ENCODE data around the gene LRRTM2.

Gene LRRTM2

GRCh38 chr5:138820695-138821094, 54.4 kb downstream of the LRRTM2 start:
- H3K27me3 ChIP-seq (ENCODE audit: insufficient read depth, low read length, poor library complexity): no peaks in the 10 kb centered on the region
- H2AFZ ChIP-seq (ENCODE audit: low read depth, low read length): no peak overlapping the region
- no peaks in the 10 kb centered on the region for H4K20me1 ChIP-seq (ENCODE audit: insufficient read depth, low read length)
- no peak overlapping the region for H3K4me2 ChIP-seq (ENCODE audit: insufficient read depth, low read length)
- ATAC-seq (ENCODE audit: insufficient read depth, low read depth): no peak
- DNase-seq: no peak
- H3K9me3 ChIP-seq (ENCODE audit: insufficient read depth, low read length, severe bottlenecking): no peaks in the 10 kb centered on the region
- H3K27ac ChIP-seq (ENCODE audit: low read length): no peak overlapping the region
- no peaks in the 10 kb centered on the region for H3K36me3 ChIP-seq (ENCODE audit: insufficient read depth, low read length)
- no peak for TF ChIP-seq EZH2 (IDR thresholded peaks at IDR 0.05; ENCODE audit: borderline replicate concordance, low read depth, low read length, severe bottlenecking)
- TF ChIP-seq, protein P1, sequence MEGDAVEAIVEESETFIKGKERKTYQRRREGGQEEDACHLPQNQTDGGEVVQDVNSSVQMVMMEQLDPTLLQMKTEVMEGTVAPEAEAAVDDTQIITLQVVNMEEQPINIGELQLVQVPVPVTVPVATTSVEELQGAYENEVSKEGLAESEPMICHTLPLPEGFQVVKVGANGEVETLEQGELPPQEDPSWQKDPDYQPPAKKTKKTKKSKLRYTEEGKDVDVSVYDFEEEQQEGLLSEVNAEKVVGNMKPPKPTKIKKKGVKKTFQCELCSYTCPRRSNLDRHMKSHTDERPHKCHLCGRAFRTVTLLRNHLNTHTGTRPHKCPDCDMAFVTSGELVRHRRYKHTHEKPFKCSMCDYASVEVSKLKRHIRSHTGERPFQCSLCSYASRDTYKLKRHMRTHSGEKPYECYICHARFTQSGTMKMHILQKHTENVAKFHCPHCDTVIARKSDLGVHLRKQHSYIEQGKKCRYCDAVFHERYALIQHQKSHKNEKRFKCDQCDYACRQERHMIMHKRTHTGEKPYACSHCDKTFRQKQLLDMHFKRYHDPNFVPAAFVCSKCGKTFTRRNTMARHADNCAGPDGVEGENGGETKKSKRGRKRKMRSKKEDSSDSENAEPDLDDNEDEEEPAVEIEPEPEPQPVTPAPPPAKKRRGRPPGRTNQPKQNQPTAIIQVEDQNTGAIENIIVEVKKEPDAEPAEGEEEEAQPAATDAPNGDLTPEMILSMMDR (IDR thresholded peaks at IDR 0.05; ENCODE audit: borderline replicate concordance, extremely low read depth, low read length, poor library complexity, severe bottlenecking): no peak
- no peak overlapping the region for H3K9ac ChIP-seq (ENCODE audit: low read depth, low read length)
- peaks cover 8% of the 10 kb centered on the region for H3K4me1 ChIP-seq (ENCODE audit: insufficient read depth, low read length)
- no peak overlapping the region for H3K4me3 ChIP-seq (ENCODE audit: low read depth in 1 of 2, low read length in 2 of 2)
- no peaks in the 10 kb centered on the region for H3K79me2 ChIP-seq (ENCODE audit: insufficient read depth, low read length)

DNA sequence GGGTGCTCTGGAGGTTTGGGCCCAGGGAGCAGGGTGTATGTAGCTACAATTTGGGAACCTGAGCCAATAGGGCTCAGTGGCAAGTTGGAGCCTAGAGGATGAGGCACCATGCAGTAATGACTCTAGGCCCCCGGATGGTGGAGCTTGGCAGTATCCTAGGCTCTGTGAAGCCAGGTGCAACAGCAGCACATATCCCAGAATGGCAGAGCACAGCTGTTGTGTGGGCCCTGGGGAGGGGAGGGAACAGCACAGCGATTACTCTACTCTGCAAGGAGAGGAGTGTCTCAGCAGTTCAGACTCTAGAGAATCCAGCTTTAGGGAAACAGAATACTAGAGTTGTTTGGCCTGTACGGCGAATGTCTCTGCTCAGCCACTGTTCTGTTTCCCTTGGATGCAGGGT, 56.1 kb downstream of the LRRTM2 start:
- Histone ChIP-seq H3K4me3 (ENCODE audit: low read depth in 1 of 2, low read length in 2 of 2) (no peak overlapping the region), H3K27ac (ENCODE audit: low read length) (no peak overlapping the region), H3K27me3 (ENCODE audit: insufficient read depth, low read length, poor library complexity) (no peaks in the 10 kb centered on the region), H3K4me1 (ENCODE audit: insufficient read depth, low read length) (no peaks in the 10 kb centered on the region), H3K4me2 (ENCODE audit: insufficient read depth, low read length) (no peak overlapping the region), H3K36me3 (ENCODE audit: insufficient read depth, low read length) (no peaks in the 10 kb centered on the region), H4K20me1 (ENCODE audit: insufficient read depth, low read length) (no peaks in the 10 kb centered on the region), H2AFZ (ENCODE audit: low read depth, low read length) (no peak overlapping the region), H3K9ac (ENCODE audit: low read depth, low read length) (no peak overlapping the region), H3K79me2 (ENCODE audit: insufficient read depth, low read length) (no peaks in the 10 kb centered on the region), H3K9me3 (ENCODE audit: insufficient read depth, low read length, severe bottlenecking) (no peaks in the 10 kb centered on the region)
- DNase-seq (no peak), ATAC-seq (ENCODE audit: insufficient read depth, low read depth) (no peak)
- no peak for TF ChIP-seq EZH2 (IDR thresholded peaks at IDR 0.05; ENCODE audit: borderline replicate concordance, low read depth, low read length, severe bottlenecking)
- TF ChIP-seq, protein P1 (IDR thresholded peaks at IDR 0.05; ENCODE audit: borderline replicate concordance, extremely low read depth, low read length, poor library complexity, severe bottlenecking): no peak
